Stomach (tissue), 9 donors: Measurements from ENCODE around the gene SERPINA5. TPM values are rescaled to one million over a fixed set of nuclear protein-coding genes. Genes with fewer than 3 reads are reported as not detected.
"Not testable (repeated sequence)": the region's sequence is repeated elsewhere in the genome, so short reads cannot be mapped to it uniquely, and the experiment has no call there.

ENCODE experiments used
- DNase-seq, 2 donors: peaks; one replicate each; pipeline versions ENCODE4 v3.0.0 to v3.0.0-alpha.2; 2013 to 2019
- H3K27ac ChIP-seq, 5 donors: fragments of 200-600 bp in 4 of 5; sonication (generic) in 4 of 5; one replicate each; pipeline ENCODE4 v1.5.1; 2013 to 2019; ENCODE audit warnings: mild to moderate bottlenecking in 1 of 5, moderate library complexity in 1 of 5
- H3K27me3 ChIP-seq, 3 donors: fragments of 200-600 bp; sonication (generic); one replicate each; pipeline ENCODE4 v1.5.1; 2017 to 2019; ENCODE audit warnings: mixed run types in 1 of 3
- H3K36me3 ChIP-seq, 4 donors: fragments of 200-600 bp; sonication (generic); 1 replicate in 3 of 4; 2 replicates in 1 of 4; pipeline ENCODE4 v1.5.1; 2016 to 2019
- H3K4me1 ChIP-seq, 4 donors: fragments of 200-600 bp; sonication (generic); one replicate each; pipeline ENCODE4 v1.5.1; 2016 to 2019
- H3K4me3 ChIP-seq, 4 donors: fragments of 200-600 bp; sonication (generic) in 3 of 4; one replicate each; pipeline ENCODE4 v1.5.1; 2016 to 2019; ENCODE audit warnings: mild to moderate bottlenecking in 1 of 4
- H3K9me3 ChIP-seq, 4 donors: fragments of 200-600 bp; sonication (generic); one replicate each; pipeline ENCODE4 v1.5.1; 2016 to 2019
- CTCF ChIP-seq, 7 experiments: fragments of 450-650 bp in 4 of 7; fragments of 200-600 bp in 3 of 7; sonication (generic) in 3 of 7; IDR thresholded peaks; one replicate each; pipeline ENCODE4 v1.5.1; 2016 to 2019; ENCODE audit warnings: antibody characterized with exemption in 7 of 7, control low read depth in 2 of 7, mild to moderate bottlenecking in 1 of 7
- EP300 ChIP-seq: sonication (generic); formaldehyde crosslinking; IDR thresholded peaks from one replicate; pipeline ENCODE4 v1.6.1; 2017; ENCODE audit warnings: antibody characterized with exemption
- POLR2A ChIP-seq, 4 donors: fragments of 450-650 bp; IDR thresholded peaks; one replicate each; pipeline ENCODE4 v1.6.1; 2016; ENCODE audit warnings: antibody characterized with exemption in 4 of 4, control low read depth in 2 of 4, mild to moderate bottlenecking in 1 of 4, moderate library complexity in 1 of 4
- POLR2AphosphoS5 ChIP-seq, 3 donors: sonication (generic); formaldehyde crosslinking; IDR thresholded peaks; one replicate each; pipeline ENCODE4 v1.6.1; 2016; ENCODE audit warnings: antibody characterized with exemption in 3 of 3
- WGBS, 5 donors: extraction: QIAGEN DNeasy Blood & Tissue Kit in 3 of 5; methylation state at CpG; one replicate each; pipeline versions ENCODE4 v1.1.5 to v1.1.7; 2013 to 2018; 5-methylcytosine and 5-hydroxymethylcytosine counted together
- intact Hi-C: fragments of 100-400 bp; cut with DNase I; formaldehyde crosslinking; loops from one replicate; pipeline ENCODE4 v1.15.1; 2023; ENCODE audit warnings: low total_unique reads
- polyA plus RNA-seq, 3 donors: library from polyadenylated mRNA; stranded (reverse); fragments of 200-250 nt; gene quantifications; one replicate each; pipeline ENCODE4 v1.2.3, GENCODE V29; 2013
- total RNA-seq, 5 donors: library from RNA; depleted of rRNA; stranded (reverse); fragments of >200 nt; gene quantifications; one replicate each; pipeline versions ENCODE4 v1.1.0 to v1.2.3, GENCODE V29; 2014 to 2016
- donor health status: healthy with polysubstance abuse.
- donor health status: Bipolar disorder and iron deficiency.
- donor health status: healthy.

Gene SERPINA5
- total and polyA plus RNA-seq, 8 donors = 1.7 to 10.7 (median 3.9) TPM; not detected in 2

GRCh38 chr14:94636744-94637412 is 55.7 kb downstream of the SERPINA5 start:
- Histone ChIP-seq H3K4me3 (no peak overlapping the region), H3K27me3 (peaks cover 0 to 11% (median 0%) of the 10 kb centered on the region in 3 donors), H3K36me3 (no peaks in the 10 kb centered on the region), H3K4me1 (peaks cover 0 to 9% (median 6%) of the 10 kb centered on the region in 4 donors), H3K27ac (no peak overlapping the region), H3K9me3 (no peaks in the 10 kb centered on the region)
- peak in 1 of 2 donors; percentile 40 for DNase-seq
- 23 to 57% (median 37%) methylated on average over 2 of the region's 2 CpGs for WGBS, 5 donors
- TF ChIP-seq CTCF (IDR thresholded peaks at IDR 0.05) (peak in 1 of 7 experiments; percentile 23), EP300 (no peak), POLR2AphosphoS5 (IDR thresholded peaks at IDR 0.05) (no peak), POLR2A (IDR thresholded peaks at IDR 0.05) (no peak)
- intact Hi-C loops = no loop called here

GRCh38 chr14:94637814-94638213 is 56.6 kb downstream of the SERPINA5 start:
- WGBS, 5 donors = 89 to 92% (median 90%) methylated on average over 7 to 8 of the region's 8 CpGs
- H3K4me1 ChIP-seq, H3K27me3 ChIP-seq, H3K27ac ChIP-seq, DNase-seq, intact Hi-C loops, H3K9me3 ChIP-seq, H3K36me3 ChIP-seq, H3K4me3 ChIP-seq: not testable (repeated sequence)

- TF ChIP-seq POLR2AphosphoS5 (IDR thresholded peaks at IDR 0.05) = no peak
- no peak for TF ChIP-seq CTCF (IDR thresholded peaks at IDR 0.05)
- TF ChIP-seq POLR2A (IDR thresholded peaks at IDR 0.05) = no peak
- no peak for TF ChIP-seq EP300
- Histone ChIP-seq H3K27ac (no peak overlapping the region), H3K9me3 (no peaks in the 10 kb centered on the region), H3K4me3 (no peak overlapping the region), H3K27me3 (peaks cover 0 to 3% (median 0%) of the 10 kb centered on the region in 3 donors), H3K4me1 (peaks cover 0 to 9% (median 6%) of the 10 kb centered on the region in 4 donors), H3K36me3 (no peaks in the 10 kb centered on the region)
- intact Hi-C loops = no loop called here
- 78 to 100% (median 88%) methylated on average over 2 of the region's 2 CpGs for WGBS, 5 donors
- no peak for DNase-seq
These were observed 57.1 kb downstream of the SERPINA5 start for GRCh38 chr14:94638339-94638738.

GRCh38 chr14:94638961-94639817 is 58.0 kb downstream of the SERPINA5 start:
- WGBS, 5 donors = 85 to 88% (median 87%) methylated on average over 11 of the region's 11 CpGs
- intact Hi-C loops = no loop called here
- DNase-seq = no peak
- TF ChIP-seq POLR2AphosphoS5 (IDR thresholded peaks at IDR 0.05) (no peak), EP300 (no peak), CTCF (IDR thresholded peaks at IDR 0.05) (no peak), POLR2A (IDR thresholded peaks at IDR 0.05) (no peak)
- Histone ChIP-seq H3K9me3 (no peaks in the 10 kb centered on the region), H3K27ac (no peak overlapping the region), H3K36me3 (no peaks in the 10 kb centered on the region), H3K27me3 (no peaks in the 10 kb centered on the region), H3K4me3 (no peak overlapping the region), H3K4me1 (peaks cover 0 to 9% (median 6%) of the 10 kb centered on the region in 4 donors)
